Mucosa of descending colon (tissue), 3 donors: ENCODE data around the gene UQCR10. TPM values are rescaled to one million over a fixed set of nuclear protein-coding genes. Genes with fewer than 3 reads are reported as not detected.
A peak's percentile ranks its signal among the peaks of the same experiment; 100 is the strongest.

Source experiments
- ATAC-seq: fragments of 200-7000 bp; cut with Tn5 transposase; one replicate; pipeline ENCODE4 v1.9.1; 2020; ENCODE audit warnings: mild to moderate bottlenecking, moderate library complexity
- DNase-seq, 3 donors: peaks; one replicate each; pipeline ENCODE4 v3.0.0-alpha.2; 2020
- H3K36me3 ChIP-seq: fragments of 200-600 bp; one replicate; pipeline ENCODE4 v1.8.0; 2021; ENCODE audit warnings: low read depth, mild to moderate bottlenecking
- H3K4me1 ChIP-seq: fragments of 200-600 bp; one replicate; pipeline ENCODE4 v1.8.0; 2021; ENCODE audit warnings: low read depth, mild to moderate bottlenecking
- H3K4me3 ChIP-seq: fragments of 200-600 bp; one replicate; pipeline ENCODE4 v1.8.0; 2021; ENCODE audit warnings: mild to moderate bottlenecking
- H3K9me3 ChIP-seq: fragments of 200-600 bp; one replicate; pipeline ENCODE4 v1.8.0; 2021; ENCODE audit warnings: mild to moderate bottlenecking
- intact Hi-C, 2 donors: fragments of 100-400 bp; cut with DNase I in 1 of 2; cut with micrococcal nuclease in 1 of 2; formaldehyde crosslinking; loops; one replicate each; pipeline versions ENCODE4 v1.11.0 to v1.11.1; 2022; cut with DNase I, micrococcal nuclease
- total RNA-seq, 3 donors: library from RNA; stranded (reverse); fragmentation: NEBNext Ultra II Directional in 2 of 3; extraction: Animal tissue kit (Norgen Biotek cat#: 25700) in 2 of 3; gene quantifications; one replicate each; pipeline versions ENCODE4 v1.2.1 to v1.2.4, GENCODE V29; 2021 to 2023
- TF ChIP-seq, protein P1 (sequence below): fragments of 200-600 bp; IDR thresholded peaks from one replicate; pipeline ENCODE4 v1.8.0; 2022; ENCODE audit warnings: antibody characterized with exemption, mild to moderate bottlenecking
- donor health status: DM: no; HTN: no; CAD: no; lungs with moderate emphysema.
- donor health status: DM: no; HTN: no; CAD: no.
- donor health status: DM: no; HTN: yes; CAD: no.

UQCR10 gene
- total RNA-seq, 3 donors from 2014 or later, result 102 to 178 (median 154) TPM

DNA sequence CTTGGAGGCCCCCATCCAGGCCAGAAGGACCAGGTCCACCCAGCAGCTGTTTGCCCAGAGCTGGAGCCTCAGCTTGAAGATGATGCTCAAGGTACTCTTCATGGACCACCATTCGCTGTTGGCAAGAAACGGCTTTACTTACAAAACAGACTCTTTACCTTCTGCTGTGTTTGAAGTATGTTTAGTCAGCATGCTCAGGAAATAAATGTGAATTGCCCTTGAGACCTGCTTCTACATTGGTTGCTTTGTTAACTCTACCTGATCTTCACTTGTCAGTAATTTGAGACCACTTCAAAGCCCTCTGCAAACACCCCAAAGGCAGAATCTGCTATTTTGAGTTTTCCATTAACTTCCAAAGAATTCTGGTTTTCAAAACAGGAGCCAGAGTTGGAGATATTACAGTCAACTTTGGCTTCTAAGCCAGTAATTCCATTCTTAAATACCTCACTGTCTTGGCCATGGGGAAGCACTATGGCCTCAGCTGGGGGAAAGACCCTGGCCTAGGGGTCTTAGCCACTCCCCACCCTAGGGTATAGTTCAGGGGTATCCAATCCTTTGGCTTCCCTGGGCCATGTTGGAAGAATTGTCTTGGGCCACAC is 2.7 kb downstream of the UQCR10 start:
- TF ChIP-seq, protein P1, sequence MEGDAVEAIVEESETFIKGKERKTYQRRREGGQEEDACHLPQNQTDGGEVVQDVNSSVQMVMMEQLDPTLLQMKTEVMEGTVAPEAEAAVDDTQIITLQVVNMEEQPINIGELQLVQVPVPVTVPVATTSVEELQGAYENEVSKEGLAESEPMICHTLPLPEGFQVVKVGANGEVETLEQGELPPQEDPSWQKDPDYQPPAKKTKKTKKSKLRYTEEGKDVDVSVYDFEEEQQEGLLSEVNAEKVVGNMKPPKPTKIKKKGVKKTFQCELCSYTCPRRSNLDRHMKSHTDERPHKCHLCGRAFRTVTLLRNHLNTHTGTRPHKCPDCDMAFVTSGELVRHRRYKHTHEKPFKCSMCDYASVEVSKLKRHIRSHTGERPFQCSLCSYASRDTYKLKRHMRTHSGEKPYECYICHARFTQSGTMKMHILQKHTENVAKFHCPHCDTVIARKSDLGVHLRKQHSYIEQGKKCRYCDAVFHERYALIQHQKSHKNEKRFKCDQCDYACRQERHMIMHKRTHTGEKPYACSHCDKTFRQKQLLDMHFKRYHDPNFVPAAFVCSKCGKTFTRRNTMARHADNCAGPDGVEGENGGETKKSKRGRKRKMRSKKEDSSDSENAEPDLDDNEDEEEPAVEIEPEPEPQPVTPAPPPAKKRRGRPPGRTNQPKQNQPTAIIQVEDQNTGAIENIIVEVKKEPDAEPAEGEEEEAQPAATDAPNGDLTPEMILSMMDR, result no peak
- peaks cover 20% of the 10 kb centered on the region for H3K4me1 ChIP-seq
- no peak overlapping the region for H3K4me3 ChIP-seq
- no peak for DNase-seq
- ATAC-seq, result no peak
- H3K9me3 ChIP-seq, result no peaks in the 10 kb centered on the region
- intact Hi-C loops, result no loop called here
- no peaks in the 10 kb centered on the region for H3K36me3 ChIP-seq

DNA sequence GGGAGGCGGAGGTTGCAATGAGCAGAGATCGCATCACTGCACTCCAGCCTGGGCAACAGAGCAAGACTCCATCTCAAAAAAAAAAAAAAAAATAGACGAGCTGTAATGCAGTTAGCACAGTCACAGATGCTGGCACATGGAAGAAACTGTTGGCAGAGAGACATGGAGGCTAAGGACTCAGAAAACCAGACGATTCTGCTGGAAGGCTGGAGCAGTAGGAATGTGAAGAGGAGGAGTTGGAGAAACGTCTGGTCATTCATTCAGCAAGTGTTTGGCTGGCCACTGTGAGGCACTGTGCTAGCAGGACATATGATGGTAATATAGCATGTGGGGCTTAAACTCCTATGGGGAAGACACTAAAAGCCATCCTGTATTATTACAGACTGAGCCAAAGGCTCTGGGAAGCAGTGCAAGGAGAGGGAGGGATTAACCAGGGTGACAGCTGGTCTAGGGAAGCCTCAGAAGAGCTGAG is 5.0 kb downstream of the UQCR10 start:
- Histone ChIP-seq H3K36me3 (no peaks in the 10 kb centered on the region), H3K4me3 (no peak overlapping the region), H3K4me1 (peaks cover 11% of the 10 kb centered on the region), H3K9me3 (no peaks in the 10 kb centered on the region)
- TF ChIP-seq, protein P1, result no peak
- peak; percentile 63 for ATAC-seq
- DNase-seq, result peak in 1 of 3 donors; percentile 31
- intact Hi-C loops, result no loop called here

DNA sequence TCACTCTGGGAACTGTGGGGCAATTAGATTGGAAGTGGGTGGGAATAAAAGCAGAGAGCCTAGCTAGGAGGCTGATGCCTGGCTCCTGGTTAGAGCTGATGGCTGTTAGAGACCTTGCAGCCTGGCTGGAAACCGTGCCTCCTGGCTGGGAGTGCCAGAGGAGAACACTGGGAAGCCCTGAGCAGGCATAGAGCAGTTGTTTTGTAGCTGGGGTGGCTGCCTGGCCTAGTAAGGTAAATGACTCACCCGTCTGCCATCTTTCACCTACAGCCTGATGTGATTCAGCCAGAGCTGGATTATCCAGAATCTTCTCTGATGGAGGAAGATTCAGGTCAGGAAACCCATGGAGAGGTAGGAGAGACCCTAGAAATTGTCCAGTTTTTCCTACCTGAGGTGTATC is 6.1 kb downstream of the UQCR10 start:
- ATAC-seq (peak; percentile 46), DNase-seq (no peak)
- no peaks in the 10 kb centered on the region for H3K9me3 ChIP-seq
- TF ChIP-seq, protein P1, result no peak
- H3K36me3 ChIP-seq, result no peaks in the 10 kb centered on the region
- peaks cover 7% of the 10 kb centered on the region for H3K4me1 ChIP-seq
- intact Hi-C loops, result no loop called here
- H3K4me3 ChIP-seq, result no peak overlapping the region

DNA sequence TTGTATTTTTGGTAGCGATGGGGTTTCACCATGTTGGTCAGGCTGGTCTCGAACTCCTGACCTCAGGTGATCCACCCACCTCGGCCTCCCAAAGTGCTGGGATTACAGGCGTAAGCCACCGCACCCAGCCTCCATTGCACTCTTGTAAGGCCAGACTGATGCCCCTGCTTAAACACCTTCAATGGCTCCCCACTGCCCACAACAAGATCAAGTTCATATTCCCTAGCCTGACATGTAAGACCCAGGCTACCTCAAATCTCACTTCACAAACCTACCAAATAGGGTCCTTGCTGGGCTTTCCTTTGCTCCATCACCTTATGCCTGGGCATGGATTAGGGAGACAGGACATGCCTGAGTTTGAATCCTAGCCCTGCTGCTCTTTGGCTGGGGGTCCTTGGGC is 13.1 kb downstream of the UQCR10 start:
- Histone ChIP-seq H3K4me1 (peaks cover 9% of the 10 kb centered on the region), H3K4me3 (no peak overlapping the region), H3K9me3 (no peaks in the 10 kb centered on the region), H3K36me3 (no peaks in the 10 kb centered on the region)
- intact Hi-C loops, result no loop called here
- ATAC-seq, result no peak
- no peak for DNase-seq
- TF ChIP-seq, protein P1, result no peak

DNA sequence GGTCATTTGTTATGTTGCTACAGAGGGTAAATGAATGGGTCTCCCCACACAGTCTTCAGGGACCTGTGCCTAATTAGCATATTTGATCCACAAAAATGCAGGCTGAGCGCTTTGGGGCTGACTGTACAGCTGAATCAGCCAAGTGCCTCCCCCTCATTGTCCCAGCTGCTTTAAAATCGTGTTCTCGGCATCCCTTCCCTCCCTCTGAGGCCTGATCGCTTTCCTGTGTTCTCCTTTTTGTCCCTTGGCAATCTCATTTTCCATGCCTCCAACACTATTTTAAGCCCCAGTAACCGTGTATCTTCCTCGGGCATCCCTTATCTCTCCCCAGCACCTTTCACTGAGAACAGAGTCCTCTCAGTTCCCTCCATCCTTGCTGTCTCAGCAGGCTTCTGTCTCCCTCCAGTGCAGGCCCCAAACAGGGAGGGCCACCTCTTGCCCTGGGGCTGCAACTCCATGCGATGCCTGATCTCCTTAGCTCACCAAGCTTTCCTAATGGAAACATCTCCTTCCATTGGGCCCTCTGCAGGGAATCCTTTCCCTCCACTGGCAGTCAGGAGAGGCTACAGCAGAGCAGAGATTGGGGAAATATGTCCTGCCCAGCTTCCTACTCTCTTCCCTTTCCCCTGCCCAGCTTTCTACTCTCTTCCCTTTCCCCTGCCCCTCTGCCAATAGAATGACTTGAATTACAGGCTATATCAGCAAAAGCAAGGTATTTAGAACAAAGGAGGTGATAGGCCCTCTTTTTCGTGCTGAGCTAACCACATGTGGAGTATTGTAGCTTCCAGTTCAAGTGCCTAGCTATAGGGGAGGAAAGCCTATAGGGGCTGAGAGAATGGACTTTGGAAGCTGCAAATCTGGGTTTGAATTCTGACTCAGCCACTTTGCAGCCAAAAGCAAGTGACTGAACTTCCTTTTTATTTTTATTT is 13.8 kb downstream of the UQCR10 start:
- intact Hi-C loops, result no loop called here
- Histone ChIP-seq H3K4me3 (no peak overlapping the region), H3K36me3 (no peaks in the 10 kb centered on the region), H3K9me3 (no peaks in the 10 kb centered on the region), H3K4me1 (peaks cover 9% of the 10 kb centered on the region)
- no peak for DNase-seq
- TF ChIP-seq, protein P1, result no peak
- peak; percentile 37 for ATAC-seq
